Uterus (tissue), 4 donors: ENCODE data around the gene GSTO1. TPM values are rescaled to one million over a fixed set of nuclear protein-coding genes. Genes with fewer than 3 reads are reported as not detected.
A peak's percentile ranks its signal among the peaks of the same experiment; 100 is the strongest.

Source experiments
- DNase-seq, 2 donors: peaks; one replicate each; pipeline ENCODE4 v3.0.0-alpha.2; 2019 to 2020
- H3K27ac ChIP-seq, 2 donors: fragments of 200-600 bp; sonication (generic); 1 replicate in 1 of 2; 2 replicates in 1 of 2; pipeline ENCODE4 v1.5.1; 2016 to 2018
- H3K27me3 ChIP-seq, 2 donors: fragments of 200-600 bp; sonication (generic); one replicate each; pipeline ENCODE4 v1.5.1; 2018 to 2019; ENCODE audit warnings: control low read depth in 1 of 2
- H3K36me3 ChIP-seq, 2 donors: fragments of 200-600 bp; sonication (generic); one replicate each; pipeline ENCODE4 v1.5.1; 2019; ENCODE audit warnings: control low read depth in 1 of 2
- H3K4me1 ChIP-seq, 2 donors: fragments of 200-600 bp; sonication (generic); one replicate each; pipeline ENCODE4 v1.5.1; 2018 to 2019; ENCODE audit warnings: control low read depth in 1 of 2
- H3K4me3 ChIP-seq, 2 donors: fragments of 200-600 bp; sonication (generic); 1 replicate in 1 of 2; 2 replicates in 1 of 2; pipeline ENCODE4 v1.5.1; 2018 to 2019; ENCODE audit warnings: mild to moderate bottlenecking in 1 of 2
- H3K9me3 ChIP-seq, 2 donors: fragments of 200-600 bp; sonication (generic); one replicate each; pipeline ENCODE4 v1.5.1; 2019; ENCODE audit warnings: control low read depth in 1 of 2
- CTCF ChIP-seq, 4 experiments: fragments of 200-600 bp in 2 of 4; fragments of 450-650 bp in 2 of 4; sonication (generic) in 2 of 4; IDR thresholded peaks; one replicate each; pipeline ENCODE4 v1.5.1; 2016 to 2019; ENCODE audit warnings: antibody characterized with exemption in 4 of 4, mild to moderate bottlenecking in 2 of 4, moderate library complexity in 1 of 4
- POLR2A ChIP-seq, 2 donors: fragments of 450-650 bp; IDR thresholded peaks; one replicate each; pipeline ENCODE4 v1.6.1; 2016; ENCODE audit warnings: antibody characterized with exemption in 2 of 2, mild to moderate bottlenecking in 1 of 2, moderate library complexity in 1 of 2
- intact Hi-C: fragments of 100-400 bp; cut with DNase I; formaldehyde crosslinking; loops from one replicate; pipeline ENCODE4 v1.15.1; 2023; ENCODE audit warnings: low total_unique reads
- microRNA counts, 2 donors: library from miRNA; unstranded; fragments of <30 nt; microRNA quantifications; one replicate each; lab custom pipeline; 2016 to 2017
- microRNA-seq: library from miRNA; unstranded; fragments of <30 nt; microRNA quantifications from one replicate; pipeline ENCODE4, GENCODE V29; 2016; ENCODE audit warnings: borderline microRNAs expressed, borderline replicate concordance
- small RNA-seq: library from RNA; depleted of rRNA; stranded (forward); fragments of <200 nt; gene quantifications from one replicate; pipeline ENCODE3, GENCODE V24; 2016
- total RNA-seq, 4 donors: library from RNA; depleted of rRNA in 3 of 4; stranded (reverse); fragments of >200 nt in 3 of 4; gene quantifications; one replicate each; pipeline versions ENCODE4 v1.1.0 to v1.2.4, GENCODE V29; 2014 to 2023
- donor health status: DM: yes; HTN: yes; CAD: no.

GSTO1 gene
- total RNA-seq, 4 donors from 2014 or later, result 54.7 to 131 (median 102) TPM

- no peak overlapping the region for H3K27ac ChIP-seq
- H3K4me3 ChIP-seq, result no peak overlapping the region
- H3K27me3 ChIP-seq, result no peaks in the 10 kb centered on the region
- peaks cover 7 to 20% of the 10 kb centered on the region in 2 donors for H3K4me1 ChIP-seq
- H3K9me3 ChIP-seq, result no peaks in the 10 kb centered on the region
- DNase-seq, result no peak
- H3K36me3 ChIP-seq, result no peaks in the 10 kb centered on the region
- TF ChIP-seq CTCF (IDR thresholded peaks at IDR 0.05), result no peak
- no peak for TF ChIP-seq POLR2A (IDR thresholded peaks at IDR 0.05)
- intact Hi-C loops, result no loop called here
Observed at GRCh38 chr10:104315486-104315921, 60.8 kb downstream of the GSTO1 start.

- intact Hi-C loops, result no loop called here
- H3K4me3 ChIP-seq, result no peak overlapping the region
- no peaks in the 10 kb centered on the region for H3K9me3 ChIP-seq
- TF ChIP-seq CTCF (IDR thresholded peaks at IDR 0.05), result no peak
- TF ChIP-seq POLR2A (IDR thresholded peaks at IDR 0.05), result no peak
- no peaks in the 10 kb centered on the region for H3K36me3 ChIP-seq
- peak overlapping the region; percentile 38 to 72 for H3K27ac ChIP-seq
- DNase-seq, result no peak
- H3K27me3 ChIP-seq, result no peaks in the 10 kb centered on the region
- peaks cover 7 to 27% of the 10 kb centered on the region in 2 donors for H3K4me1 ChIP-seq
Observed at GRCh38 chr10:104316321-104317099, 61.8 kb downstream of the GSTO1 start.

MicroRNAs within 50 kb of the gene (microRNA counts, 767-probe panel; counts per million panel counts)
- 3,963 to 4,324 counts per million in 2 donors for microRNA hsa-miR-609 (lab: Ali Mortazavi, UCI)

Small RNAs within 50 kb of the gene (microRNA-seq; reads per million reads assigned to microRNA genes)
- gene MIR4482, result not detected
- not detected for gene MIR609

Small RNAs within 50 kb of the gene (small RNA-seq; reads per million reads assigned to genes)
- gene MIR4482 (not detected), gene MIR609 (not detected)

Other genes with a start within 250 kb of the GSTO1 start
- 1 to 10 TPM in 1 of 4 donors, under 1 TPM in 2, not detected in 1; under 0.01 to 2.9 (median 0.98) TPM for gene COL17A1, start 169.0 kb upstream of the GSTO1 start, total RNA-seq
- 10 to 100 TPM in 2 of 4 donors, 1 to 10 TPM in 2; 4.1 to 12.8 (median 10.5) TPM for gene SFR1, start 132.7 kb upstream of the GSTO1 start, total RNA-seq
- 10 to 100 TPM in 1 of 4 donors, 1 to 10 TPM in 3; 3.1 to 23.8 (median 3.8) TPM for gene CFAP43, start 22.5 kb upstream of the GSTO1 start, total RNA-seq
- 10 to 100 TPM in 1 of 4 donors, 1 to 10 TPM in 1, under 1 TPM in 1, not detected in 1; under 0.01 to 10.6 (median 5.6) TPM for gene GSTO2, start 14.3 kb downstream of the GSTO1 start, total RNA-seq
- gene ITPRIP, start 83.6 kb downstream of the GSTO1 start, total RNA-seq, result 10 to 100 TPM in 3 of 4 donors, 1 to 10 TPM in 1; 10.0 to 32.6 (median 22.4) TPM
- 1 to 10 TPM in 3 of 4 donors, under 1 TPM in 1; 0.29 to 2.2 (median 1.3) TPM for gene CFAP58, start 98.9 kb downstream of the GSTO1 start, total RNA-seq